Tibial nerve (tissue), 4 donors: ENCODE results near the gene NEGR1. TPM values are rescaled to one million over a fixed set of nuclear protein-coding genes. Genes with fewer than 3 reads are reported as not detected.

Experiments
- DNase-seq, 2 donors: peaks; one replicate each; pipeline ENCODE4 v3.0.0-alpha.2; 2019; ENCODE audit warnings: low spot score in 2 of 2
- H3K27ac ChIP-seq, 4 donors: fragments of 200-600 bp; sonication (generic) in 3 of 4; one replicate each; pipeline ENCODE4 v1.5.1; 2017 to 2019; ENCODE audit warnings: mild to moderate bottlenecking in 1 of 4
- H3K27me3 ChIP-seq, 2 donors: fragments of 200-600 bp; sonication (generic) in 1 of 2; one replicate each; pipeline versions ENCODE4 v1.5.1 to v1.6.0; 2017 to 2019
- H3K36me3 ChIP-seq, 3 donors: fragments of 200-600 bp; sonication (generic); one replicate each; pipeline ENCODE4 v1.5.1; 2018 to 2019
- H3K4me1 ChIP-seq, 4 donors: fragments of 200-600 bp; sonication (generic) in 3 of 4; one replicate each; pipeline ENCODE4 v1.5.1; 2017 to 2019
- H3K4me3 ChIP-seq, 4 donors: fragments of 200-600 bp; sonication (generic) in 3 of 4; one replicate each; pipeline ENCODE4 v1.5.1; 2017 to 2019; ENCODE audit warnings: mild to moderate bottlenecking in 1 of 4, moderate library complexity in 1 of 4
- H3K9me3 ChIP-seq, 4 donors: fragments of 200-600 bp; sonication (generic) in 3 of 4; one replicate each; pipeline ENCODE4 v1.5.1; 2017 to 2019
- CTCF ChIP-seq, 5 experiments: fragments of 200-600 bp in 3 of 5; fragments of 450-650 bp in 2 of 5; sonication (generic) in 3 of 5; IDR thresholded peaks; one replicate each; pipeline ENCODE4 v1.5.1; 2016 to 2019; ENCODE audit warnings: antibody characterized with exemption in 5 of 5, mild to moderate bottlenecking in 3 of 5, moderate library complexity in 2 of 5
- EP300 ChIP-seq, 2 donors: sonication (generic); formaldehyde crosslinking; IDR thresholded peaks; one replicate each; pipeline ENCODE4 v1.6.1; 2017; ENCODE audit warnings: antibody characterized with exemption in 2 of 2, mild to moderate bottlenecking in 1 of 2
- POLR2A ChIP-seq, 2 donors: fragments of 450-650 bp; IDR thresholded peaks; one replicate each; pipeline ENCODE4 v1.6.1; 2017; ENCODE audit warnings: antibody characterized with exemption in 2 of 2, mild to moderate bottlenecking in 2 of 2, moderate library complexity in 2 of 2
- WGBS, 2 donors: methylation state at CpG; one replicate each; pipeline ENCODE4 v1.1.5; 2018; 5-methylcytosine and 5-hydroxymethylcytosine counted together
- total RNA-seq, 4 donors: library from RNA; depleted of rRNA; stranded (reverse); fragments of >200 nt; gene quantifications; one replicate each; pipeline ENCODE4 v1.1.0, GENCODE V29; 2016

Gene NEGR1
- total RNA-seq, 4 donors from 2014 or later: 46.0 to 58.2 (median 52.4) TPM

GRCh38 chr1:71448444-71448843, 833.9 kb downstream of the NEGR1 start:
- WGBS, 2 donors: 91 to 93% methylated on average over 7 to 8 of the region's 8 CpGs

GRCh38 chr1:71438626-71439025, 843.7 kb downstream of the NEGR1 start:
- DNase-seq: no peak
- WGBS, 2 donors: 85 to 87% methylated on average over 2 of the region's 2 CpGs
- no peaks in the 10 kb centered on the region for H3K36me3 ChIP-seq
- H3K4me1 ChIP-seq: no peaks in the 10 kb centered on the region
- H3K4me3 ChIP-seq: no peak overlapping the region
- TF ChIP-seq POLR2A (IDR thresholded peaks at IDR 0.05): no peak
- TF ChIP-seq CTCF (IDR thresholded peaks at IDR 0.05): no peak
- TF ChIP-seq EP300 (IDR thresholded peaks at IDR 0.05): no peak
- no peaks in the 10 kb centered on the region for H3K9me3 ChIP-seq
- H3K27me3 ChIP-seq: no peaks in the 10 kb centered on the region
- no peak overlapping the region for H3K27ac ChIP-seq

More at GRCh38 chr1:71448444-71448843, 833.9 kb downstream of the NEGR1 start:
- DNase-seq: no peak
- Histone ChIP-seq H3K4me1 (no peaks in the 10 kb centered on the region), H3K27me3 (no peaks in the 10 kb centered on the region), H3K4me3 (no peak overlapping the region), H3K27ac (no peak overlapping the region), H3K9me3 (no peaks in the 10 kb centered on the region), H3K36me3 (no peaks in the 10 kb centered on the region)
- no peak for TF ChIP-seq CTCF (IDR thresholded peaks at IDR 0.05)
- TF ChIP-seq EP300 (IDR thresholded peaks at IDR 0.05): no peak
- no peak for TF ChIP-seq POLR2A (IDR thresholded peaks at IDR 0.05)

- no peaks in the 10 kb centered on the region for H3K36me3 ChIP-seq
- H3K4me3 ChIP-seq: no peak overlapping the region
- H3K4me1 ChIP-seq: no peaks in the 10 kb centered on the region
- H3K27me3 ChIP-seq: no peaks in the 10 kb centered on the region
- no peaks in the 10 kb centered on the region for H3K9me3 ChIP-seq
- H3K27ac ChIP-seq: no peak overlapping the region
- no peak for DNase-seq
- TF ChIP-seq EP300 (IDR thresholded peaks at IDR 0.05) (no peak), CTCF (IDR thresholded peaks at IDR 0.05) (no peak), POLR2A (IDR thresholded peaks at IDR 0.05) (no peak)
Measured at GRCh38 chr1:71435951-71436350, 846.4 kb downstream of the NEGR1 start.

GRCh38 chr1:71434240-71434639, 848.1 kb downstream of the NEGR1 start:
- Histone ChIP-seq H3K27ac (no peak overlapping the region), H3K27me3 (no peaks in the 10 kb centered on the region), H3K4me3 (no peak overlapping the region), H3K36me3 (no peaks in the 10 kb centered on the region), H3K4me1 (no peaks in the 10 kb centered on the region), H3K9me3 (no peaks in the 10 kb centered on the region)
- 78 to 92% methylated on average over 1 of the region's 1 CpG for WGBS, 2 donors
- TF ChIP-seq CTCF (IDR thresholded peaks at IDR 0.05): no peak
- TF ChIP-seq POLR2A (IDR thresholded peaks at IDR 0.05): no peak
- TF ChIP-seq EP300 (IDR thresholded peaks at IDR 0.05): no peak
- no peak for DNase-seq

- Histone ChIP-seq H3K4me1 (no peaks in the 10 kb centered on the region), H3K27me3 (no peaks in the 10 kb centered on the region), H3K9me3 (no peaks in the 10 kb centered on the region), H3K27ac (no peak overlapping the region), H3K4me3 (no peak overlapping the region), H3K36me3 (no peaks in the 10 kb centered on the region)
- TF ChIP-seq CTCF (IDR thresholded peaks at IDR 0.05): no peak
- no peak for DNase-seq
- WGBS, 2 donors: 13 to 43% methylated on average over 1 of the region's 1 CpG
Measured at GRCh38 chr1:71428029-71428428, 854.3 kb downstream of the NEGR1 start.
